Measurements from ENCODE around the gene MATCAP1.

DNA sequence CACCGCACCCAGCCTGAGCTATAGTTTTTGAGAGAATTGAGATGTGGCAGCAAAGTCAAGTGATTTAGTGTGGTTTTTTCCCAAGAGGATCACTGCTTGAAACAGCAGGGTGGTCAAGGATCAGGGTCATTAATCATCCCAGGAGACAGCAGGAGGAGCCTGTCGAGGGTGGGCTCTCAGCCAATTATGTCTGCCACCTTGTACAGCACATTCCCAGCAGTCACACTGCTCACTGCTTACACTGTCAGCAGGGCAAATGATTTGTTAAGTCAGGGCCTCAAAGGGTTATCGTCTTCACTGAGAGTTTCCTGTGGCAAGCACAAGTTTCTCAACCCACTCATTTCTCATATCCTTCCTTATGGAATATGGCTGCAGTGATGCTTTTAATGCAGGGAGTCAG lies 46.2 kb downstream of the MATCAP1 start:
- TF ChIP-seq, protein P1, sequence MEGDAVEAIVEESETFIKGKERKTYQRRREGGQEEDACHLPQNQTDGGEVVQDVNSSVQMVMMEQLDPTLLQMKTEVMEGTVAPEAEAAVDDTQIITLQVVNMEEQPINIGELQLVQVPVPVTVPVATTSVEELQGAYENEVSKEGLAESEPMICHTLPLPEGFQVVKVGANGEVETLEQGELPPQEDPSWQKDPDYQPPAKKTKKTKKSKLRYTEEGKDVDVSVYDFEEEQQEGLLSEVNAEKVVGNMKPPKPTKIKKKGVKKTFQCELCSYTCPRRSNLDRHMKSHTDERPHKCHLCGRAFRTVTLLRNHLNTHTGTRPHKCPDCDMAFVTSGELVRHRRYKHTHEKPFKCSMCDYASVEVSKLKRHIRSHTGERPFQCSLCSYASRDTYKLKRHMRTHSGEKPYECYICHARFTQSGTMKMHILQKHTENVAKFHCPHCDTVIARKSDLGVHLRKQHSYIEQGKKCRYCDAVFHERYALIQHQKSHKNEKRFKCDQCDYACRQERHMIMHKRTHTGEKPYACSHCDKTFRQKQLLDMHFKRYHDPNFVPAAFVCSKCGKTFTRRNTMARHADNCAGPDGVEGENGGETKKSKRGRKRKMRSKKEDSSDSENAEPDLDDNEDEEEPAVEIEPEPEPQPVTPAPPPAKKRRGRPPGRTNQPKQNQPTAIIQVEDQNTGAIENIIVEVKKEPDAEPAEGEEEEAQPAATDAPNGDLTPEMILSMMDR (IDR thresholded peaks at IDR 0.05): no peak
- no peak for TF ChIP-seq EZH2 (IDR thresholded peaks at IDR 0.05; ENCODE audit: borderline replicate concordance, insufficient read depth, low read depth, low read length, poor library complexity, severe bottlenecking)

Data from B cell (primary cell).